PC-9 (cell line): ENCODE data around the gene KCNMB3. TPM values are rescaled to one million over a fixed set of nuclear protein-coding genes. Genes with fewer than 3 reads are reported as not detected.
"Not testable (repeated sequence)": the region's sequence is repeated elsewhere in the genome, so short reads cannot be mapped to it uniquely, and the experiment has no call there.

ENCODE experiments used
- BruUV-seq: library from RNA; stranded (reverse); fragments of 400-500 nt; replicated peaks from 2 replicates; lab custom pipeline; 2021; lab: Mats Ljungman, UMichigan
- CTCF ChIA-PET: fragments of 300-600 bp; sonication (Branson Sonifier 250); formaldehyde crosslinking; loops from one replicate; lab custom pipeline; 2022; ENCODE audit warnings: antibody characterized with exemption; lab: Charles Lee
- POLR2A ChIA-PET: fragments of 300-600 bp; sonication (Branson Sonifier 250); formaldehyde crosslinking; loops from one replicate; lab custom pipeline; 2022; ENCODE audit warnings: antibody characterized with exemption; ENCODE audit not compliant: unreplicated experiment; lab: Charles Lee
- DNase-seq, 2 experiments: peaks; one replicate each; pipeline versions ENCODE4 v3.0.0 to v3.0.0-alpha.2; 2015 to 2022; ENCODE audit warnings: mixed read lengths in 1 of 2
- H2AFZ ChIP-seq: fragments of 200-600 bp; sonication (generic); 2 replicates; pipeline ENCODE4 v1.8.1; 2017; ENCODE audit warnings: antibody characterized with exemption
- H3F3A ChIP-seq: fragments of 200-600 bp; sonication (generic); 2 replicates; pipeline ENCODE4 v1.8.1; 2017; ENCODE audit warnings: antibody characterized with exemption, mild to moderate bottlenecking, low read depth; ENCODE audit not compliant: insufficient read depth
- H3K27ac ChIP-seq: fragments of 200-600 bp; sonication (generic); 2 replicates; pipeline ENCODE4 v1.6.1; 2016; ENCODE audit warnings: mixed run types
- H3K27me3 ChIP-seq: fragments of 200-600 bp; sonication (generic); 2 replicates; pipeline ENCODE4 v1.6.1; 2016; ENCODE audit warnings: low read depth, mixed run types; ENCODE audit not compliant: insufficient read depth
- H3K36me3 ChIP-seq: fragments of 200-600 bp; sonication (generic); 2 replicates; pipeline ENCODE4 v1.6.1; 2016; ENCODE audit warnings: low read depth, mixed run types
- H3K4me1 ChIP-seq: fragments of 200-600 bp; sonication (generic); replicated peaks from 2 replicates; pipeline ENCODE4 v1.6.1; 2016; ENCODE audit warnings: mixed run types; ENCODE audit not compliant: insufficient read depth
- H3K4me2 ChIP-seq: fragments of 200-600 bp; sonication (generic); 2 replicates; pipeline ENCODE4 v1.6.1; 2017; ENCODE audit warnings: mixed run types
- H3K4me3 ChIP-seq: fragments of 200-600 bp; sonication (generic); 2 replicates; pipeline ENCODE4 v1.6.1; 2016; ENCODE audit warnings: mixed run types
- H3K79me2 ChIP-seq: fragments of 200-600 bp; sonication (generic); 2 replicates; pipeline ENCODE4 v1.6.1; 2017; ENCODE audit warnings: low read depth, mixed run types
- H3K9me2 ChIP-seq: fragments of 200-600 bp; sonication (generic); 2 replicates; pipeline ENCODE4 v1.8.1; 2017; ENCODE audit warnings: mild to moderate bottlenecking; ENCODE audit not compliant: insufficient read depth
- H3K9me3 ChIP-seq: fragments of 200-600 bp; sonication (generic); 2 replicates; pipeline ENCODE4 v1.8.1; 2016; ENCODE audit warnings: low read depth; ENCODE audit not compliant: insufficient read depth
- H4K20me1 ChIP-seq: fragments of 200-600 bp; sonication (generic); 2 replicates; pipeline ENCODE4 v1.8.1; 2017; ENCODE audit not compliant: insufficient read depth
- EZH2 ChIP-seq: fragments of 200-600 bp; sonication (generic); IDR thresholded peaks from 2 replicates; pipeline ENCODE4 v1.8.0; 2017; ENCODE audit warnings: antibody characterized with exemption, low read depth
- intact Hi-C: fragments of 100-400 bp; cut with micrococcal nuclease; formaldehyde crosslinking; loops from one replicate; pipeline ENCODE4 v1.10.0; 2022; ENCODE audit not compliant: unreplicated experiment
- total RNA-seq: library from RNA; stranded (reverse); gene quantifications from 2 replicates; pipeline ENCODE4 v1.2.3, GENCODE V29; 2021
- TF ChIP-seq, protein P1 (sequence below): fragments of 200-600 bp; sonication (generic); conservative IDR thresholded peaks from 2 replicates; pipeline ENCODE4 v1.6.1; 2017; ENCODE audit warnings: mixed run types, antibody characterized with exemption, mild to moderate bottlenecking, moderate library complexity

The KCNMB3 gene
- total RNA-seq, 1 experiment from 2014 or later, result 8.9 TPM

DNA sequence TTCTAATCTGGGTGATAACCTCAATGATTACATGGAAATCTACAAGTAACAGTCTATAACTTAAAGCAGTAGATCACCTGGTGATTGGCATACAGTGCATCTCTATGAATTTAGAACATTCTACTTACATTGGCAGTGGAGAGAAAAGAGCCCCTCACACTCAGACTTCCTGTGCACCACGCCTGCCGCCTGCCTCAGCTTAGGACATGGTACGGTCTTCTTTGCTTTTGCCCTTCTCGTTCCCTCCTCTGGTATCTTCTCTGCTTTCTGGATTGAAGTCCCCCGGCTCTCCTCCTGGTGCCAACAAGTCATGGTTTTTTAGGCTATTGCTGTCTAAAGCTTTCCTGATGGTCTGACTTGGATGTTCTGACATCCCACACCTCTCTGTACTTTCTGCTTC is 7.9 kb upstream of the KCNMB3 start:
- Histone ChIP-seq H3K79me2 (no peaks in the 10 kb centered on the region), H3K27ac (no peak overlapping the region), H4K20me1 (no peaks in the 10 kb centered on the region), H2AFZ (no peak overlapping the region), H3F3A (no peaks in the 10 kb centered on the region), H3K9me3 (peaks cover 12% of the 10 kb centered on the region; the same call in 1 of the 2 replicates), H3K4me2 (no peak overlapping the region), H3K9me2 (no peaks in the 10 kb centered on the region), H3K4me1 (peaks cover 5% of the 10 kb centered on the region), H3K4me3 (no peak overlapping the region), H3K36me3 (no peaks in the 10 kb centered on the region), H3K27me3 (no peaks in the 10 kb centered on the region)
- intact Hi-C loops, result loop anchor here (10.0 kb wide), 1 partner anchor 296 kb away; no protein-coding TSS in a partner anchor
- no TSS peak for BruUV-seq
- DNase-seq, result no peak
- CTCF ChIA-PET, result no interaction called here
- POLR2A ChIA-PET, result no interaction called here
- TF ChIP-seq EZH2, result no peak
- TF ChIP-seq, protein P1, sequence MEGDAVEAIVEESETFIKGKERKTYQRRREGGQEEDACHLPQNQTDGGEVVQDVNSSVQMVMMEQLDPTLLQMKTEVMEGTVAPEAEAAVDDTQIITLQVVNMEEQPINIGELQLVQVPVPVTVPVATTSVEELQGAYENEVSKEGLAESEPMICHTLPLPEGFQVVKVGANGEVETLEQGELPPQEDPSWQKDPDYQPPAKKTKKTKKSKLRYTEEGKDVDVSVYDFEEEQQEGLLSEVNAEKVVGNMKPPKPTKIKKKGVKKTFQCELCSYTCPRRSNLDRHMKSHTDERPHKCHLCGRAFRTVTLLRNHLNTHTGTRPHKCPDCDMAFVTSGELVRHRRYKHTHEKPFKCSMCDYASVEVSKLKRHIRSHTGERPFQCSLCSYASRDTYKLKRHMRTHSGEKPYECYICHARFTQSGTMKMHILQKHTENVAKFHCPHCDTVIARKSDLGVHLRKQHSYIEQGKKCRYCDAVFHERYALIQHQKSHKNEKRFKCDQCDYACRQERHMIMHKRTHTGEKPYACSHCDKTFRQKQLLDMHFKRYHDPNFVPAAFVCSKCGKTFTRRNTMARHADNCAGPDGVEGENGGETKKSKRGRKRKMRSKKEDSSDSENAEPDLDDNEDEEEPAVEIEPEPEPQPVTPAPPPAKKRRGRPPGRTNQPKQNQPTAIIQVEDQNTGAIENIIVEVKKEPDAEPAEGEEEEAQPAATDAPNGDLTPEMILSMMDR, result no peak

DNA sequence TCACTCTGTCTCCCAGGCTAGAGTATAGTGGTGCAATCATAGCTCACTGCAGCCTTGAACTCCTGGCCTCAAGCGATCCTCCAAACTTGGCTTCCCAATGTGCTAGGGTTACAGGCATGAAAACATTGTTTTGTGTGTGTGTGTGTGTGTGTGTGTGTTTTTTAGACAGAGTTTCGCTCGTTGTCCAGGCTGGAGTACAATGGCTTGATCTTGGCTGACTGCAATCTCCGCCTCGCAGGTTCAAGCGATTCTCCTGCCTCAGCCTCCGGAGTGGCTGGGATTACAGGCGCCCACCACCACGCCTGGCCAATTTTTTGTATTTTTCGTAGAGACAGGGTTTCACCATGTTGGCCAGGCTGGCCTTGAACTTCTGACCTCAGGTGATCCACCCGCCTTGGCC is 6.8 kb upstream of the KCNMB3 start:
- H3K4me3 ChIP-seq, BruUV-seq, H3K9me2 ChIP-seq, H3K79me2 ChIP-seq, H3K4me2 ChIP-seq, H3K4me1 ChIP-seq, H2AFZ ChIP-seq, DNase-seq, H3K27me3 ChIP-seq, H3F3A ChIP-seq, H3K27ac ChIP-seq, POLR2A ChIA-PET, CTCF ChIA-PET, H3K36me3 ChIP-seq, H4K20me1 ChIP-seq: not testable (repeated sequence)
- intact Hi-C loops, result loop anchor here (10.0 kb wide), 1 partner anchor 297 kb away; no protein-coding TSS in a partner anchor
- peaks cover 12% of the 10 kb centered on the region; the same call in 1 of the 2 replicates for H3K9me3 ChIP-seq

DNA sequence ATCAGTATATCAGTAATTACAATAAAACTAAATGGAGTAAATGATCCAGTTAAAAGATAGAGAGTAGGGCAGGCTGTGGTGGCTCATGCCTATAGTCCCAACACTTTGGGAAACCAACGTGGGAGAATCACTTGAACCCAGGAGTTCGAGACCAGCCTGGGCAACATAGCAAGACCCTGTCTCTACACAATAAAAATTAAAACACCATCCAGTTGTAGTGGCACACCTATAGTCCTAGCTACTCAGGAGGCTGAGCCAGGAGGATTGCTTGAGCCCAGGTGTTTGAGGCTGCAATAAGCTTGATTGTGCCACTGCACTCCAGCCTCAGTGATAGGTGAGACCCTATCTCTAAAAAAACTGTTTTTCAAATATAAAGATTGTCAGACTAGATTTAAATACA is 5.9 kb upstream of the KCNMB3 start:
- H2AFZ ChIP-seq, result no peak overlapping the region
- no peaks in the 10 kb centered on the region for H3K79me2 ChIP-seq
- ChIA-PET CTCF (interaction anchor here (0.6 kb wide), 1 partner anchor 8 kb away, joined by 9 read pairs; no protein-coding TSS in a partner anchor), POLR2A (no interaction called here)
- no peaks in the 10 kb centered on the region for H3F3A ChIP-seq
- BruUV-seq, result no TSS peak
- H4K20me1 ChIP-seq, result no peaks in the 10 kb centered on the region
- no peak overlapping the region for H3K4me2 ChIP-seq
- H3K36me3 ChIP-seq, result no peaks in the 10 kb centered on the region
- no peaks in the 10 kb centered on the region for H3K27me3 ChIP-seq
- H3K4me3 ChIP-seq, result no peak overlapping the region
- no peak overlapping the region for H3K27ac ChIP-seq
- peaks cover 12% of the 10 kb centered on the region; the same call in 1 of the 2 replicates for H3K9me3 ChIP-seq
- peaks cover 5% of the 10 kb centered on the region for H3K4me1 ChIP-seq
- H3K9me2 ChIP-seq, result no peaks in the 10 kb centered on the region
- no peak for DNase-seq
- intact Hi-C loops, result loop anchor here (10.0 kb wide), 1 partner anchor 298 kb away; no protein-coding TSS in a partner anchor
- TF ChIP-seq, protein P1, result no peak
- TF ChIP-seq EZH2, result no peak
